ENCODE data around the gene CD79A.

DNA sequence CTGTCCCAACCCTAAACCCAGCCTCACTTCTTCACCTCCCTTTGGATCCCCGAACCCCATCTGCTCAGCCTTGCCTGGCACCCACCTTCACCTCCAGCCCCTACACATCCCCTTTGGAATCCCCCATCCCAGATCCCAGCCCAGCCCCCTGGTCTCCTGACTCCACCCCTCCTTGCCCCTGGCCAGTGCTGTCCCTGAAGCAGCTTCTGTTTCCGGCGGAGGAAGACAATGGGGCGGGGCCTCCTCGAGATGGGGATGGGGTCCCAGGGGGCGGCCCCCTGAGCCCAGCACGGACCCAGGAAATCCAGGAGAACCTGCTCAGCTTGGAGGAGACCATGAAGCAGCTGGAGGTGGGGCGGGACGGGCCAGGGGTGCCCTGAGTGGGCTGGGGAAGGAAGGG is 29.2 kb downstream of the CD79A start:
- TF ChIP-seq, protein P1, sequence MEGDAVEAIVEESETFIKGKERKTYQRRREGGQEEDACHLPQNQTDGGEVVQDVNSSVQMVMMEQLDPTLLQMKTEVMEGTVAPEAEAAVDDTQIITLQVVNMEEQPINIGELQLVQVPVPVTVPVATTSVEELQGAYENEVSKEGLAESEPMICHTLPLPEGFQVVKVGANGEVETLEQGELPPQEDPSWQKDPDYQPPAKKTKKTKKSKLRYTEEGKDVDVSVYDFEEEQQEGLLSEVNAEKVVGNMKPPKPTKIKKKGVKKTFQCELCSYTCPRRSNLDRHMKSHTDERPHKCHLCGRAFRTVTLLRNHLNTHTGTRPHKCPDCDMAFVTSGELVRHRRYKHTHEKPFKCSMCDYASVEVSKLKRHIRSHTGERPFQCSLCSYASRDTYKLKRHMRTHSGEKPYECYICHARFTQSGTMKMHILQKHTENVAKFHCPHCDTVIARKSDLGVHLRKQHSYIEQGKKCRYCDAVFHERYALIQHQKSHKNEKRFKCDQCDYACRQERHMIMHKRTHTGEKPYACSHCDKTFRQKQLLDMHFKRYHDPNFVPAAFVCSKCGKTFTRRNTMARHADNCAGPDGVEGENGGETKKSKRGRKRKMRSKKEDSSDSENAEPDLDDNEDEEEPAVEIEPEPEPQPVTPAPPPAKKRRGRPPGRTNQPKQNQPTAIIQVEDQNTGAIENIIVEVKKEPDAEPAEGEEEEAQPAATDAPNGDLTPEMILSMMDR (conservative IDR thresholded peaks at IDR 0.05) = no peak
- TF ChIP-seq EZH2 (IDR thresholded peaks at IDR 0.05; ENCODE audit: low read depth) = no peak

Data from PC-9 (cell line).